PFSK-1 (cell line): Measurements from ENCODE around the gene IFNA6.

Source experiments
- POLR2AphosphoS5 ChIP-seq: IDR thresholded peaks from 2 replicates; pipeline ENCODE4 v1.6.1; 2012; ENCODE audit warnings: low read depth, mild to moderate bottlenecking, control low read depth, low read length, moderate library complexity
- SIN3A ChIP-seq: IDR thresholded peaks from 2 replicates; pipeline ENCODE4 v1.6.1; 2012; ENCODE audit warnings: mild to moderate bottlenecking, low read length, moderate library complexity, borderline replicate concordance; ENCODE audit not compliant: insufficient read depth
- TAF1 ChIP-seq: IDR thresholded peaks from 2 replicates; pipeline ENCODE4 v1.6.1; 2012; ENCODE audit warnings: low read length, control low read depth, borderline replicate concordance; ENCODE audit not compliant: insufficient read depth

DNA sequence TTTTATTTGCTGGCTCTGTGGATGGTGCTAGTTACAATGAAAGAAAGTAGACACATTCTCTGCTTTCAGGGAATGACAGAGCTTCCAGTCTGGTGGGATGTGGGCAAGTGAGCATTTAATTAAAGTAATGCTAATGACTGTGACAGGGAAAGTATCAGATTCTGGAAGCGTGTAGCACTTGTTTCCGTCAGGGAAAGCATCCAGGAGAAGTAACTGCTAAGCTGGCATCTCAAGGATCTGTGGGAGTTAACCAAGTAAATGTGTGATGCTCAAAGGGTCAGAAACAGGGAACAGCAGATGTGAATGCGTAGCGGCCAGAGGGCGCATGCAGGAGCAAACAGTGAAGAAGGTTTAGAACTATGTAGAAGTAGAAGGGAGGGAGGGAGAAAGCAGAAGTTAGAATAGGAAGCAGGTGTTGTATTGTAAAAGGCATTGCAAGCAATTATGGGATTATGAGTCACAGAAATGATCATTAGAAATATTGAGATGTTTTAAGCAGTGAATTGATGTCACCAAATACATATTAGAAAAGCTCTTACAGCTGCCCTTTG, 27.7 kb downstream of the IFNA6 start:
- no peak for TF ChIP-seq POLR2AphosphoS5
- no peak for TF ChIP-seq TAF1
- no peak for TF ChIP-seq SIN3A
